Suprapubic skin (tissue), 3 donors: ENCODE results near the gene MYO5B.

Experiments used
- EP300 ChIP-seq: sonication (generic); formaldehyde crosslinking; IDR thresholded peaks from one replicate; pipeline ENCODE4 v1.6.1; 2017; ENCODE audit warnings: antibody characterized with exemption
- TF ChIP-seq, protein P1 (sequence below), 2 donors: fragments of 200-600 bp in 1 of 2; fragments of 450-650 bp in 1 of 2; sonication (generic) in 1 of 2; IDR thresholded peaks; one replicate each; pipeline ENCODE4 v1.5.1; 2016 to 2019; ENCODE audit warnings: antibody characterized with exemption in 2 of 2, mild to moderate bottlenecking in 1 of 2, moderate library complexity in 1 of 2

DNA sequence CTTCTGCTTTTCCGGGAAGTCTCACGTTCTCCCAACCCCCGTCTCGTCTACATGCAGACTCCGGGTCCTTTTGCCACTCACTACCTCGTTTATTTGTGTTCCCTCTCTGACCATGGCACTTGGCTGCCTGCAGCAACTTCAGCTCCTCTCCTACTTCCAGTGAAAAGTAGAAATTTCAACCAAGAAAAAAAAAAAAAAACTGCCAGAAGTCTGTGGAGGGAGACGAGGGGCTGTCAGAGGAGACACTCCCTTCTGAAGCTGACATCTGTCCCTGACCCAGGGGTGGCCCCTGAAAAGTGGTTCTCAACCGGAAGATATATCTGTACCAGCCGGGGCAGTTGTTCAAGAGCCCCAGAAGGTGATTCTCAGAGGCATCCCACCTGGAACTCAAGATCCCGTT lies 742 bp upstream of the MYO5B start:
- TF ChIP-seq, protein P1, sequence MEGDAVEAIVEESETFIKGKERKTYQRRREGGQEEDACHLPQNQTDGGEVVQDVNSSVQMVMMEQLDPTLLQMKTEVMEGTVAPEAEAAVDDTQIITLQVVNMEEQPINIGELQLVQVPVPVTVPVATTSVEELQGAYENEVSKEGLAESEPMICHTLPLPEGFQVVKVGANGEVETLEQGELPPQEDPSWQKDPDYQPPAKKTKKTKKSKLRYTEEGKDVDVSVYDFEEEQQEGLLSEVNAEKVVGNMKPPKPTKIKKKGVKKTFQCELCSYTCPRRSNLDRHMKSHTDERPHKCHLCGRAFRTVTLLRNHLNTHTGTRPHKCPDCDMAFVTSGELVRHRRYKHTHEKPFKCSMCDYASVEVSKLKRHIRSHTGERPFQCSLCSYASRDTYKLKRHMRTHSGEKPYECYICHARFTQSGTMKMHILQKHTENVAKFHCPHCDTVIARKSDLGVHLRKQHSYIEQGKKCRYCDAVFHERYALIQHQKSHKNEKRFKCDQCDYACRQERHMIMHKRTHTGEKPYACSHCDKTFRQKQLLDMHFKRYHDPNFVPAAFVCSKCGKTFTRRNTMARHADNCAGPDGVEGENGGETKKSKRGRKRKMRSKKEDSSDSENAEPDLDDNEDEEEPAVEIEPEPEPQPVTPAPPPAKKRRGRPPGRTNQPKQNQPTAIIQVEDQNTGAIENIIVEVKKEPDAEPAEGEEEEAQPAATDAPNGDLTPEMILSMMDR (IDR thresholded peaks at IDR 0.05) = no peak
- no peak for TF ChIP-seq EP300
